ENCODE results near the gene EFNA3. TPM values are rescaled to one million over a fixed set of nuclear protein-coding genes. Genes with fewer than 3 reads are reported as not detected.

EFNA3 gene
- total and polyA plus RNA-seq, 9 of the 15 experiments (the other 6 are each of a cell fraction or from before 2014, with no cell fraction given) = 0.59 to 7.9 (median 4.7) TPM

DNA sequence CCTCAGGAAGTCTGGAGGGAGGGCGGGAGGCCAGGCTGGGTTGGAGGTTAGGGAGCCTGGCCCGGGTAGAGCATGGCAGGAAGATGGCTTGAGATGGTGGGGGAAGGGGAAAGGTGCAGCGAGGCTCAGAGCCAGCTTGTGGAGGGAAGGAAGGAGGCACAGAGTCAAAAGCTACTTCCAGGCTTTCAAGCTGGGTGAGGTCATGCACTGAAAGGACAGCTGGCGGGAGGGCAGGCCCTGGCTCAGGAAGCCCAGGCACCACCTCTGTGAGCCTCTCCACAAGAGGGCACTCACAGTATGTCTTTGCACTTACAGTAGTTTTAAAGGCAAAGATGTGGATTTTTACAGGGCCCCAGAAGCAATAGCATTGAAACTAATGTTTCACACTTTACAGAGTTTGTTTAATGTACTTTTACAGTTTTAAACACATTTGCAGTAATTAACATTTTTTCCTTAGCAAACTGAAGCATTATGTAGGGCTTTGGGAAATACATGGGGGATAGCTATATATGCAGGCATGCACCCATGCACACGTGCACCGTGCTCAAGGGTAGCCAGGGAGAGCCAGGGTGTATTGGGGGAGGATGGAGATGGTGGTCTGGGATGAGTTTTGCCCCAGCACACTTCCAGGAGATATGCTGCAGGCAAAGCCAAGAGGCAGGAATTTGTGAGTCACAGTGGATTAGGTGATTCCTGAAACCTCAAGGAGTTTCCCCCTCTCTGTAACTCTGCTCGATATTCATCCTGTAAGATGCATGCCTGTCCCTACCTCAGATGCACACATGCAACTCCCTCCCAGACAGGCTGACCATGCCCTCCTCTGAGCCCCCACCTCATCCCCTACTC is 33.6 kb upstream of the EFNA3 start (continued):
- peak; percentile 71 for TF ChIP-seq DEAF1 (CRISPR knock-in tag; IDR thresholded peaks at IDR 0.05)
- TF ChIP-seq SNIP1 (IDR thresholded peaks at IDR 0.05; ENCODE audit: low read depth) = no peak
- peak; percentile 53; the same call in 1 of the 2 replicates for TF ChIP-seq JUN (IDR thresholded peaks at IDR 0.05; ENCODE audit: borderline replicate concordance, low read depth, low read length)
- TF ChIP-seq JUN (CRISPR knock-in tag; IDR thresholded peaks at IDR 0.05; ENCODE audit: borderline replicate concordance) = no peak
- peak; percentile 74 to 84 for TF ChIP-seq RAD21 (CRISPR knock-in tag; conservative IDR thresholded peaks at IDR 0.05 in 1 of 2, IDR thresholded peaks at IDR 0.05 in 1 of 2)
- TF ChIP-seq NFRKB (IDR thresholded peaks at IDR 0.05; ENCODE audit: low read depth) = no peak
- no peak for TF ChIP-seq NFE2L1 (tag; IDR thresholded peaks at IDR 0.05; ENCODE audit: borderline replicate concordance, low read depth)
- no peak for TF ChIP-seq KDM5B (IDR thresholded peaks at IDR 0.05; ENCODE audit: insufficient replicate concordance, low read depth, low read length)
- no peak for TF ChIP-seq ZNF280B (CRISPR knock-in tag; IDR thresholded peaks at IDR 0.05)
- TF ChIP-seq ZNF830 (CRISPR knock-in tag; IDR thresholded peaks at IDR 0.05) = no peak
- no peak for TF ChIP-seq ZNF124 (CRISPR knock-in tag; IDR thresholded peaks at IDR 0.05)
- no peak for TF ChIP-seq ZNF583 (CRISPR knock-in tag; IDR thresholded peaks at IDR 0.05)
- peak; percentile 78 for TF ChIP-seq JUND (IDR thresholded peaks at IDR 0.05; ENCODE audit: borderline replicate concordance, low read depth, low read length)
- TF ChIP-seq JUND (tag; IDR thresholded peaks at IDR 0.05; ENCODE audit: borderline replicate concordance, low read depth, low read length) = peak; percentile 76; the same call in 1 of the 3 replicates
- no peak for TF ChIP-seq KHSRP (IDR thresholded peaks at IDR 0.05)
- TF ChIP-seq CBFB (CRISPR knock-in tag; IDR thresholded peaks at IDR 0.05) = no peak
- TF ChIP-seq, protein P1, sequence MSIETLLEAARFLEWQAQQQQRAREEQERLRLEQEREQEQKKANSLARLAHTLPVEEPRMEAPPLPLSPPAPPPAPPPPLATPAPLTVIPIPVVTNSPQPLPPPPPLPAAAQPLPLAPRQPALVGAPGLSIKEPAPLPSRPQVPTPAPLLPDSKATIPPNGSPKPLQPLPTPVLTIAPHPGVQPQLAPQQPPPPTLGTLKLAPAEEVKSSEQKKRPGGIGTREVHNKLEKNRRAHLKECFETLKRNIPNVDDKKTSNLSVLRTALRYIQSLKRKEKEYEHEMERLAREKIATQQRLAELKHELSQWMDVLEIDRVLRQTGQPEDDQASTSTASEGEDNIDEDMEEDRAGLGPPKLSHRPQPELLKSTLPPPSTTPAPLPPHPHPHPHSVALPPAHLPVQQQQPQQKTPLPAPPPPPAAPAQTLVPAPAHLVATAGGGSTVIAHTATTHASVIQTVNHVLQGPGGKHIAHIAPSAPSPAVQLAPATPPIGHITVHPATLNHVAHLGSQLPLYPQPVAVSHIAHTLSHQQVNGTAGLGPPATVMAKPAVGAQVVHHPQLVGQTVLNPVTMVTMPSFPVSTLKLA (conservative IDR thresholded peaks at IDR 0.05) = peak in 1 of 2 experiments; percentile 30; a peak in 1 of 4 replicates
- no peak for TF ChIP-seq CREB3L1 (IDR thresholded peaks at IDR 0.05; ENCODE audit: borderline replicate concordance, low read depth)
- no peak for TF ChIP-seq ILK (tag; IDR thresholded peaks at IDR 0.05; ENCODE audit: borderline replicate concordance, low read depth)
- TF ChIP-seq NCOR1 (IDR thresholded peaks at IDR 0.05) = no peak
- TF ChIP-seq NR1H2 (CRISPR knock-in tag; IDR thresholded peaks at IDR 0.05) = no peak
- 0 out of 2 replicates have a peak, but pooled peaks have one; percentile 20 for TF ChIP-seq ETV1 (tag; conservative IDR thresholded peaks at IDR 0.05; ENCODE audit: low read depth)
